ENCODE results near the gene COL20A1. TPM values are rescaled to one million over a fixed set of nuclear protein-coding genes. Genes with fewer than 3 reads are reported as not detected.

The COL20A1 gene
- total RNA-seq, 1 donor from 2014 or later, result not detected

DNA sequence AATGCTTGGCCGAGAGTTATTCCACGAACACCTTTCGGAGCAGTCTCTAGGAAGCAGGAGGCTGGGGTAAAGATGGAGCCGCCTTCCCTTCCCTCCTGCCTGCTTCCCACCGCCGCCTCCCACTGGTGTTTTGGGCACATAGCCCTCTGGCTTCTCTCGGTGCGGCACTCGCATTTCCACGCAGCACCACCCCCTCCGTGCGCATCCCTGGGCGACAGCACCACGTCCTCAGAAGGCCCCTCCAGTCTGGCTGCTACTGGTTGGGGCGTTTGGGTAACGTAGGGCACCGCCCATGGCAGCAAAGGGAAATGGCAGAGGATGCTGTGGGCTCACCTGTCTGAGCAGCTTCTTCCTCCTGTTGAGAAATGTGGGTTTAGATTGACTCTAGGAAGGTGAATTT is 2.4 kb downstream of the COL20A1 start:
- Histone ChIP-seq H3K36me3 (no peaks in the 10 kb centered on the region), H3K9me3 (replicated peaks) (peaks cover 2% of the 10 kb centered on the region), H3K27me3 (ENCODE audit: low read depth) (peaks cover 74% of the 10 kb centered on the region), H3K4me3 (no peak overlapping the region), H3K4me1 (peaks cover 9% of the 10 kb centered on the region), H3K27ac (replicated peaks) (no peak overlapping the region)
- intact Hi-C loops (cut with micrococcal nuclease), result no loop called here
- DNase-seq, result no peak
- TF ChIP-seq, protein P1, sequence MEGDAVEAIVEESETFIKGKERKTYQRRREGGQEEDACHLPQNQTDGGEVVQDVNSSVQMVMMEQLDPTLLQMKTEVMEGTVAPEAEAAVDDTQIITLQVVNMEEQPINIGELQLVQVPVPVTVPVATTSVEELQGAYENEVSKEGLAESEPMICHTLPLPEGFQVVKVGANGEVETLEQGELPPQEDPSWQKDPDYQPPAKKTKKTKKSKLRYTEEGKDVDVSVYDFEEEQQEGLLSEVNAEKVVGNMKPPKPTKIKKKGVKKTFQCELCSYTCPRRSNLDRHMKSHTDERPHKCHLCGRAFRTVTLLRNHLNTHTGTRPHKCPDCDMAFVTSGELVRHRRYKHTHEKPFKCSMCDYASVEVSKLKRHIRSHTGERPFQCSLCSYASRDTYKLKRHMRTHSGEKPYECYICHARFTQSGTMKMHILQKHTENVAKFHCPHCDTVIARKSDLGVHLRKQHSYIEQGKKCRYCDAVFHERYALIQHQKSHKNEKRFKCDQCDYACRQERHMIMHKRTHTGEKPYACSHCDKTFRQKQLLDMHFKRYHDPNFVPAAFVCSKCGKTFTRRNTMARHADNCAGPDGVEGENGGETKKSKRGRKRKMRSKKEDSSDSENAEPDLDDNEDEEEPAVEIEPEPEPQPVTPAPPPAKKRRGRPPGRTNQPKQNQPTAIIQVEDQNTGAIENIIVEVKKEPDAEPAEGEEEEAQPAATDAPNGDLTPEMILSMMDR (IDR thresholded peaks at IDR 0.05; ENCODE audit: borderline replicate concordance), result no peak

- Histone ChIP-seq H3K9me3 (replicated peaks) (peaks cover 6% of the 10 kb centered on the region), H3K27ac (replicated peaks) (no peak overlapping the region), H3K4me3 (no peak overlapping the region), H3K36me3 (no peaks in the 10 kb centered on the region), H3K4me1 (peaks cover 5% of the 10 kb centered on the region), H3K27me3 (ENCODE audit: low read depth) (peaks cover 75% of the 10 kb centered on the region)
- intact Hi-C loops (cut with micrococcal nuclease), result no loop called here
- no peak for DNase-seq
- TF ChIP-seq, protein P1 (IDR thresholded peaks at IDR 0.05; ENCODE audit: borderline replicate concordance), result no peak
Observed at GRCh38 chr20:63295846-63296245, 2.9 kb downstream of the COL20A1 start.

DNA sequence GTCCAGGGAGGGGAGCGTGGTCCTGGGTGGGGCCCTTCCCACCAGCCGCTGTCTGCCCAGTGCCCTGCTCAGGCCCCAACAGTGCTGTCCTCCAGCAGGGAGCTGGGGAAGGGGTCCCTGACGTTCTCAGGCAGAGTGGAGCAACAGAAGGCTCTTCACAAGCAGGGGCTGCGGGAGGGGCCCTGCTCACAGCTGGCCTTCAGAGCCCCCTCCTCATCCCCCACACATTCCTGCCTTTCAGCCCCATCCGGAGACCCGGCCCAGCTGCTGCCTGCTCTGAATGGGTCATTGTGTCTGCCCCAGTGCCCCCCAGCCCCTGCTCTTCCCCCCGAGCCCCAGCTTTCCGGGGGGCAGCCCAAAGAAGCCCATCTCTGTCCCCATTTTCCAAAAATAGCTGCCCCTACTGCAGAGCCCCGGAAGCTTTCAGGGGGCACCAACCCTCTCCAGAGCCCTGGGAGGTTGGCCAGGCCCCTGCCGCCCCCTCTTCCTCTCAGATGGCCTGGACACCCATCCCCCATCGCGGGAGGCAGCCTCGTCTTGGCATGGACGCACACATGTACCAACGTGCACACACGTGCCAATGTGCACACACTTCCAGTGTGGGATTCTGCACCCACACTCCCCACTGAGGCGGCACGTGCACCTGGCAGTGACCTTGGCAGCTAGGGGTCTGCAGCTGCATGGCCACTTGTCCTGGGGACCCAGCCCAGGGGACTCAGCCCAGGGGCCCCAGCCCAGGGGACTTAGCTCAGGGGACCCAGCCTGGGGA is 3.7 kb downstream of the COL20A1 start:
- no peaks in the 10 kb centered on the region for H3K4me1 ChIP-seq
- H3K36me3 ChIP-seq, result no peaks in the 10 kb centered on the region
- TF ChIP-seq, protein P1 (IDR thresholded peaks at IDR 0.05; ENCODE audit: borderline replicate concordance), result no peak
- intact Hi-C loops (cut with micrococcal nuclease), result no loop called here
- DNase-seq, result no peak
- no peak overlapping the region for H3K4me3 ChIP-seq
- H3K27ac ChIP-seq (replicated peaks), result no peak overlapping the region
- peaks cover 83% of the 10 kb centered on the region for H3K27me3 ChIP-seq (ENCODE audit: low read depth)
- H3K9me3 ChIP-seq (replicated peaks), result peaks cover 15% of the 10 kb centered on the region

GRCh38 chr20:63297371-63297781 is 4.4 kb downstream of the COL20A1 start:
- peaks cover 83% of the 10 kb centered on the region for H3K27me3 ChIP-seq (ENCODE audit: low read depth)
- DNase-seq, result no peak

DNA sequence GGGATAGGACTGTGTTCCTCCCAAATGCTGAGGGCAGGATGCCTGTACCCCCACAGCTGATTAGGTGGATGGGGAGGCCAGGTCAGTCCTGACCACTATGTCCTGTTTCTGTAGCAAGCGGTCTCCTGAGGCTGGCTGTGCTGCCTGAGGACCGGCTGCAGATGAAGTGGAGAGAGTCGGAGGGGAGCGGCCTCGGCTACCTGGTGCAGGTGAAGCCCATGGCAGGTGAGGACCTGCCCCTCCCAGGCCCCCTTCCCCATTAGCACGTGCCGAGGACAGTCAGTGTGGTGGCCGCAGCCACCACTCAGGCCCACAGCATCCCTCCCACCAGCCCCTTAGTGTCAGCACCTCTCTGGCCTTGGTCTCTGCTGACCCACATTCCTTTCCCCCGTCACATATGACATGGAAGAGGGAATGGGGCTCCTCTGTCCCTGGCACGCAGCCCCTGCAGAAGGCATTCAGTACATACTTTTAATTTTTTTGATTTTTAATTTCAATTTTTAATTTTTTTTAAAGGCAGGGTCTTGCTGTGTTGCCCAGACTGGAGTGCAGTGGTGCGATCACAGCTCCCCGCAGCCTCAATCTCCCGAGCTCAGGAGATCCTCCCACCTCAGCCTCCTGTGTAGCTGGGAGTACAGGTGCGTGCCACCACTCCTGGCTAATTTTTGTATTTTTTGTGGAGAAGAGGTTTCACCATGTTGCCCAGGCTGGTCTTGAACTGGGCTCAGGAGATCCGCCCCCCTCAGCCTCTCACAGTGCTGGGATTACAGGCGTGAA is 5.0 kb downstream of the COL20A1 start:
- H3K27ac ChIP-seq (replicated peaks), result no peak overlapping the region
- H3K4me3 ChIP-seq, result no peak overlapping the region
- no peak for DNase-seq
- TF ChIP-seq, protein P1 (IDR thresholded peaks at IDR 0.05; ENCODE audit: borderline replicate concordance), result no peak
- H3K36me3 ChIP-seq, result no peaks in the 10 kb centered on the region
- peaks cover 82% of the 10 kb centered on the region for H3K27me3 ChIP-seq (ENCODE audit: low read depth)
- intact Hi-C loops (cut with micrococcal nuclease), result no loop called here
- no peaks in the 10 kb centered on the region for H3K4me1 ChIP-seq
- peaks cover 28% of the 10 kb centered on the region for H3K9me3 ChIP-seq (replicated peaks)

More at GRCh38 chr20:63297371-63297781, 4.4 kb downstream of the COL20A1 start:
- Histone ChIP-seq H3K4me1 (no peaks in the 10 kb centered on the region), H3K4me3 (no peak overlapping the region), H3K9me3 (replicated peaks) (peaks cover 22% of the 10 kb centered on the region), H3K36me3 (no peaks in the 10 kb centered on the region), H3K27ac (replicated peaks) (no peak overlapping the region)
- intact Hi-C loops (cut with micrococcal nuclease), result no loop called here
- TF ChIP-seq, protein P1 (IDR thresholded peaks at IDR 0.05; ENCODE audit: borderline replicate concordance), result no peak
